ENCODE results near the gene SPA17. TPM values are rescaled to one million over a fixed set of nuclear protein-coding genes. Genes with fewer than 3 reads are reported as not detected.

The SPA17 gene
- total and polyA plus RNA-seq, 2 of the 8 experiments (the other 6 are each of a cell fraction or from before 2014, with no cell fraction given): 3.7 to 5.2 TPM

GRCh38 chr11:124642628-124643027 is 31.1 kb upstream of the SPA17 start:
- no peaks in the 10 kb centered on the region for H4K20me1 ChIP-seq (replicated peaks in 1 of 2; ENCODE audit: control insufficient read depth in 1 of 2, insufficient read depth in 2 of 2, low read length in 2 of 2)
- CTCF ChIA-PET (ENCODE audit: partially characterized antibody): interaction anchor here (0.8 to 8.6 kb wide), 11 partner anchors 12 to 237 kb away, joined by 3 to 69 read pairs (median 3); partner anchors contain the start of gene ESAM
- FAIRE-seq: no peak

More at GRCh38 chr11:124642628-124643027, 31.1 kb upstream of the SPA17 start:
- H4K91ac ChIP-seq (replicated peaks; ENCODE audit: insufficient read length, low read length): no peak overlapping the region
- no peak overlapping the region for H3K9ac ChIP-seq (replicated peaks in 1 of 4; ENCODE audit: extremely low read depth in 1 of 4, low read depth in 3 of 4, low read length in 3 of 4)
- H3K23me2 ChIP-seq (ENCODE audit: low read depth, low read length): no peaks in the 10 kb centered on the region; the same call in 1 of the 2 replicates
- H2BK120ac ChIP-seq (replicated peaks; ENCODE audit: low read depth, low read length): no peak overlapping the region
- no peak overlapping the region for H2AK5ac ChIP-seq (ENCODE audit: low read depth, low read length)
- H2BK12ac ChIP-seq (ENCODE audit: low read depth, low read length): no peak overlapping the region
- H3K4me1 ChIP-seq (replicated peaks in 1 of 4; ENCODE audit: control insufficient read depth in 3 of 4, insufficient read depth in 4 of 4, low read length in 3 of 4): peaks cover 0 to 6% (median 2%) of the 10 kb centered on the region in 4 experiments; a peak in 3 of 7 replicates
- no peak for DNase-seq (ENCODE audit: low read depth in 1 of 2, low spot score in 2 of 2)
- H3K79me1 ChIP-seq (ENCODE audit: low read depth, low read length): no peaks in the 10 kb centered on the region
- no peak overlapping the region for H2BK15ac ChIP-seq (ENCODE audit: low read length)
- no peak overlapping the region for H2BK5ac ChIP-seq (ENCODE audit: low read depth, low read length)
- peaks cover 0 to 5% (median 0%) of the 10 kb centered on the region in 4 experiments; a peak in 3 of 8 replicates for H3K36me3 ChIP-seq (ENCODE audit: control insufficient read depth in 2 of 4, insufficient read depth in 4 of 4, low read length in 3 of 4)
- no peak overlapping the region for H3K56ac ChIP-seq (replicated peaks; ENCODE audit: insufficient read length, low read depth, low read length)
- H3K27ac ChIP-seq (ENCODE audit: low read depth, low read length): no peak overlapping the region
- no peaks in the 10 kb centered on the region for H3K27me3 ChIP-seq (replicated peaks in 1 of 4; ENCODE audit: control insufficient read depth in 3 of 4, extremely low read depth in 1 of 4, insufficient read depth in 3 of 4, low read length in 3 of 4)
- H3K79me2 ChIP-seq (ENCODE audit: control insufficient read depth in 1 of 2, insufficient read depth in 2 of 2, low read length in 2 of 2): no peaks in the 10 kb centered on the region
- no peaks in the 10 kb centered on the region for H3K9me3 ChIP-seq (ENCODE audit: insufficient read depth in 2 of 2, low read depth in 1 of 2, low read length in 1 of 2)
- no peak overlapping the region for H4K5ac ChIP-seq (ENCODE audit: insufficient read length, low read depth, low read length)
- H3K18ac ChIP-seq (ENCODE audit: extremely low read depth, low read length): no peak overlapping the region
- no peak overlapping the region for H3K23ac ChIP-seq (ENCODE audit: insufficient read length)
- 89% methylated on average over 3 of the region's 3 CpGs; no CpG with 5 or more reads in 1 of the 2 experiments for WGBS, 2 experiments (ENCODE audit: extremely low coverage in 1 of 2, insufficient coverage in 1 of 2, insufficient read length in 1 of 2, insufficient replicate concordance in 2 of 2, low coverage in 1 of 2, low lambda C conversion rate in 2 of 2, missing lambda C conversion rate in 1 of 2)
- no peak overlapping the region for H2BK20ac ChIP-seq (ENCODE audit: low read length)
- no peak overlapping the region for H3K14ac ChIP-seq (ENCODE audit: insufficient read length)
- POLR2A ChIA-PET (ENCODE audit: partially characterized antibody): no interaction called here
- no peak overlapping the region for H3K4me3 ChIP-seq (ENCODE audit: extremely low read depth in 1 of 4, insufficient read depth in 2 of 4, low read depth in 3 of 4, low read length in 4 of 4)
- H3K4me2 ChIP-seq (ENCODE audit: insufficient read depth in 1 of 2, low read depth in 2 of 2, low read length in 2 of 2): no peak overlapping the region
- TF ChIP-seq HDAC2 (IDR thresholded peaks at IDR 0.05; ENCODE audit: borderline replicate concordance in 1 of 2, low read depth in 2 of 2, low read length in 2 of 2) (no peak), NANOG (IDR thresholded peaks at IDR 0.05; ENCODE audit: insufficient read depth, low read depth, low read length, poor library complexity, severe bottlenecking) (no peak), SRF (IDR thresholded peaks at IDR 0.05; ENCODE audit: low read depth, low read length) (no peak), EP300 (IDR thresholded peaks at IDR 0.05; ENCODE audit: borderline replicate concordance in 1 of 2, low read depth in 2 of 2, low read length in 2 of 2) (no peak), TCF12 (IDR thresholded peaks at IDR 0.05; ENCODE audit: low read depth, low read length) (no peak), JUND (IDR thresholded peaks at IDR 0.05; ENCODE audit: low read length) (no peak), USF2 (IDR thresholded peaks at IDR 0.05; ENCODE audit: low read length) (no peak), SP1 (IDR thresholded peaks at IDR 0.05; ENCODE audit: low read depth, low read length) (no peak), RFX5 (IDR thresholded peaks at IDR 0.05; ENCODE audit: borderline replicate concordance, low read depth, low read length) (no peak), SAP30 (IDR thresholded peaks at IDR 0.05; ENCODE audit: insufficient read depth, insufficient replicate concordance, low read length) (no peak), RAD21 (IDR thresholded peaks at IDR 0.05 in 1 of 2, conservative IDR thresholded peaks at IDR 0.05 in 1 of 2; ENCODE audit: low read depth in 2 of 2, low read length in 2 of 2) (no peak)
- TF ChIP-seq, protein P1, sequence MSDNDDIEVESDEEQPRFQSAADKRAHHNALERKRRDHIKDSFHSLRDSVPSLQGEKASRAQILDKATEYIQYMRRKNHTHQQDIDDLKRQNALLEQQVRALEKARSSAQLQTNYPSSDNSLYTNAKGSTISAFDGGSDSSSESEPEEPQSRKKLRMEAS (IDR thresholded peaks at IDR 0.05): no peak
- no peak overlapping the region for H4K8ac ChIP-seq (ENCODE audit: extremely low read depth, insufficient read depth, low read length)
- no peak overlapping the region for H3K4ac ChIP-seq (replicated peaks; ENCODE audit: insufficient read length, low read depth, low read length)
- H2AFZ ChIP-seq (ENCODE audit: low read length): no peak overlapping the region

Data from H1 (cell line).